HEK293 (cell line): ENCODE measurements around the gene MBOAT2.

Experiments used
- CTCF ChIA-PET: fragments of 350-600 bp; formaldehyde crosslinking; extraction: SDS; loops from one replicate; lab custom pipeline; 2021; ENCODE audit warnings: antibody characterized with exemption; lab: Yijun Ruan, JAX
- POLR2A ChIA-PET: fragments of 300-600 bp; formaldehyde crosslinking; extraction: SDS; loops from one replicate; lab custom pipeline; 2020; ENCODE audit warnings: antibody characterized with exemption, inconsistent platforms; lab: Yijun Ruan, JAX
- H3K27ac ChIP-seq: fragments of 200-500 bp; sonication (Bioruptor generic); 2 replicates; pipeline ENCODE4 v1.5.1; 2014; ENCODE audit warnings: low read depth, low read length, control low read depth, inconsistent platforms; ENCODE audit errors: extremely low read depth
- H3K36me3 ChIP-seq, 2 experiments: fragments of 200-500 bp in 1 of 2; sonication (Bioruptor generic) in 1 of 2; 1 replicate in 1 of 2; 2 replicates in 1 of 2; pipeline ENCODE4 v1.5.1; 2014 to 2017; ENCODE audit warnings: inconsistent platforms in 2 of 2, low read length in 2 of 2; ENCODE audit not compliant: control insufficient read depth in 2 of 2, insufficient read depth in 1 of 2
- H3K4me1 ChIP-seq: fragments of 200-500 bp; sonication (Bioruptor generic); 2 replicates; pipeline ENCODE4 v1.5.1; 2014; ENCODE audit warnings: mild to moderate bottlenecking, low read length, inconsistent platforms; ENCODE audit not compliant: control insufficient read depth, insufficient read depth
- H3K4me3 ChIP-seq: 2 replicates; pipeline ENCODE4 v1.5.1; 2011; ENCODE audit warnings: low read depth, mild to moderate bottlenecking, control low read depth, low read length, moderate library complexity
- H3K9me3 ChIP-seq: fragments of 200-500 bp; sonication (Bioruptor generic); 2 replicates; pipeline ENCODE4 v1.5.1; 2014; ENCODE audit warnings: low read depth, low read length, inconsistent platforms; ENCODE audit not compliant: control insufficient read depth, insufficient read depth
- EGR2 ChIP-seq: fragments of 450-650 bp; formaldehyde crosslinking; IDR thresholded peaks from 2 replicates; pipeline ENCODE4 v1.5.1; 2016; ENCODE audit warnings: low read depth, missing biosample characterization, missing genetic modification characterization
- IKZF3 ChIP-seq: fragments of 450-650 bp; IDR thresholded peaks from 2 replicates; pipeline ENCODE4 v1.5.0; 2018; ENCODE audit warnings: missing biosample characterization, mild to moderate bottlenecking, missing genetic modification characterization, moderate library complexity
- KLF9 ChIP-seq: fragments of 450-650 bp; formaldehyde crosslinking; IDR thresholded peaks from 2 replicates; pipeline ENCODE4 v1.5.1; 2016; ENCODE audit warnings: missing biosample characterization, missing genetic modification characterization, low read depth
- RBAK ChIP-seq: fragments of 450-650 bp; formaldehyde crosslinking; IDR thresholded peaks from 2 replicates; pipeline ENCODE4 v1.5.1; 2016; ENCODE audit warnings: missing biosample characterization, missing genetic modification characterization
- SP2 ChIP-seq: fragments of 450-650 bp; formaldehyde crosslinking; IDR thresholded peaks from 2 replicates; pipeline ENCODE4 v1.5.1; 2016; ENCODE audit warnings: missing biosample characterization, missing genetic modification characterization
- YY2 ChIP-seq: fragments of 450-650 bp; formaldehyde crosslinking; IDR thresholded peaks from 2 replicates; pipeline ENCODE4 v1.5.1; 2016; ENCODE audit warnings: missing biosample characterization, missing genetic modification characterization
- ZEB2 ChIP-seq: fragments of 450-650 bp; formaldehyde crosslinking; IDR thresholded peaks from 2 replicates; pipeline ENCODE4 v1.5.1; 2016; ENCODE audit warnings: missing biosample characterization, missing genetic modification characterization
- ZIC2 ChIP-seq: fragments of 450-650 bp; formaldehyde crosslinking; IDR thresholded peaks from 2 replicates; pipeline ENCODE4 v1.5.1; 2016; ENCODE audit warnings: missing biosample characterization, missing genetic modification characterization
- ZNF114 ChIP-seq: fragments of 450-650 bp; formaldehyde crosslinking; IDR thresholded peaks from 2 replicates; pipeline ENCODE4 v1.5.0; 2017; ENCODE audit warnings: missing biosample characterization, missing genetic modification characterization
- ZNF140 ChIP-seq: fragments of 450-650 bp; formaldehyde crosslinking; IDR thresholded peaks from 2 replicates; pipeline ENCODE4 v1.5.1; 2016; ENCODE audit warnings: missing biosample characterization, missing genetic modification characterization
- ZNF2 ChIP-seq: fragments of 450-650 bp; formaldehyde crosslinking; IDR thresholded peaks from 2 replicates; pipeline ENCODE4 v1.5.1; 2016; ENCODE audit warnings: missing biosample characterization, missing genetic modification characterization
- ZNF26 ChIP-seq: fragments of 450-650 bp; formaldehyde crosslinking; IDR thresholded peaks from 2 replicates; pipeline ENCODE4 v1.5.1; 2016; ENCODE audit warnings: missing biosample characterization, missing genetic modification characterization
- ZNF266 ChIP-seq: fragments of 450-650 bp; formaldehyde crosslinking; IDR thresholded peaks from 2 replicates; pipeline ENCODE4 v1.5.1; 2016; ENCODE audit warnings: missing biosample characterization, missing genetic modification characterization, low read depth
- ZNF398 ChIP-seq: fragments of 450-650 bp; formaldehyde crosslinking; IDR thresholded peaks from 2 replicates; pipeline ENCODE4 v1.5.1; 2017; ENCODE audit warnings: missing biosample characterization, missing genetic modification characterization
- ZNF423 ChIP-seq: fragments of 450-650 bp; formaldehyde crosslinking; IDR thresholded peaks from 2 replicates; pipeline ENCODE4 v1.5.1; 2016; ENCODE audit warnings: missing biosample characterization, missing genetic modification characterization
- ZNF501 ChIP-seq: fragments of 450-650 bp; formaldehyde crosslinking; IDR thresholded peaks from 2 replicates; pipeline ENCODE4 v1.5.1; 2016; ENCODE audit warnings: missing biosample characterization, missing genetic modification characterization
- ZNF513 ChIP-seq: fragments of 450-650 bp; IDR thresholded peaks from 2 replicates; pipeline ENCODE4 v1.5.1; 2018; ENCODE audit warnings: missing biosample characterization, missing genetic modification characterization
- ZNF548 ChIP-seq: fragments of 450-650 bp; formaldehyde crosslinking; IDR thresholded peaks from 2 replicates; pipeline ENCODE4 v1.5.1; 2016; ENCODE audit warnings: missing biosample characterization, missing genetic modification characterization
- ZNF830 ChIP-seq: fragments of 450-650 bp; IDR thresholded peaks from 2 replicates; pipeline ENCODE4 v1.5.0; 2018; ENCODE audit warnings: missing biosample characterization, missing genetic modification characterization, low read depth, mild to moderate bottlenecking, moderate library complexity

Gene MBOAT2

GRCh38 chr2:8884812-8885211 lies 118.7 kb downstream of the MBOAT2 start:
- H3K4me3 ChIP-seq = no peak overlapping the region
- TF ChIP-seq ZNF114 (tag by site-specific recombination) = no peak
- 0 out of 2 replicates have a peak, but pooled peaks cover 3% of the 10 kb centered on the region for H3K4me1 ChIP-seq
- no peaks in the 10 kb centered on the region for H3K9me3 ChIP-seq
- ChIA-PET CTCF (interaction anchor here (0.6 to 0.9 kb wide), 2 partner anchors 11 to 496 kb away, joined by 3 read pairs; no protein-coding TSS in a partner anchor), POLR2A (no interaction called here)
- no peak overlapping the region for H3K27ac ChIP-seq
- peaks cover 0 to 18% of the 10 kb centered on the region in 2 experiments; a peak in 2 of 3 replicates for H3K36me3 ChIP-seq

GRCh38 chr2:8882094-8882493 lies 121.4 kb downstream of the MBOAT2 start:
- POLR2A ChIA-PET = no interaction called here
- no peaks in the 10 kb centered on the region for H3K9me3 ChIP-seq
- no peak for TF ChIP-seq EGR2
- TF ChIP-seq ZNF26 (tag by site-specific recombination) = no peak
- TF ChIP-seq ZNF266 (tag by site-specific recombination) = no peak
- no peak for TF ChIP-seq KLF9 (tag by site-specific recombination)
- TF ChIP-seq ZNF501 (tag by site-specific recombination) = no peak
- TF ChIP-seq ZNF423 = no peak
- no peak for TF ChIP-seq ZNF398 (tag by site-specific recombination)
- H3K4me1 ChIP-seq = 0 out of 2 replicates have a peak, but pooled peaks cover 2% of the 10 kb centered on the region
- peaks cover 0 to 33% of the 10 kb centered on the region in 2 experiments; a peak in 2 of 3 replicates for H3K36me3 ChIP-seq
- no peak overlapping the region for H3K27ac ChIP-seq
- no peak overlapping the region for H3K4me3 ChIP-seq
- CTCF ChIA-PET = interaction anchor here (0.6 to 0.8 kb wide), 3 partner anchors 11 to 38 kb away, joined by 3 to 5 read pairs (median 3); no protein-coding TSS in a partner anchor

- H3K9me3 ChIP-seq = no peaks in the 10 kb centered on the region
- no peak overlapping the region for H3K4me3 ChIP-seq
- POLR2A ChIA-PET = no interaction called here
- no peak for TF ChIP-seq RBAK (tag by site-specific recombination)
- TF ChIP-seq ZIC2 (tag by site-specific recombination) = peak; percentile 50
- CTCF ChIA-PET = no interaction called here
- H3K27ac ChIP-seq = no peak overlapping the region
- peaks cover 0 to 39% of the 10 kb centered on the region in 2 experiments; a peak in 2 of 3 replicates for H3K36me3 ChIP-seq
- H3K4me1 ChIP-seq = no peaks in the 10 kb centered on the region
Observed at GRCh38 chr2:8877894-8878293, 125.6 kb downstream of the MBOAT2 start.

GRCh38 chr2:8877332-8877731 lies 126.2 kb downstream of the MBOAT2 start:
- H3K9me3 ChIP-seq = no peaks in the 10 kb centered on the region
- TF ChIP-seq ZEB2 (tag by site-specific recombination) (no peak), ZNF830 (tag by site-specific recombination) (no peak), IKZF3 (tag by site-specific recombination) (no peak), YY2 (tag by site-specific recombination) (no peak), SP2 (tag by site-specific recombination) (no peak), EGR2 (no peak), ZNF423 (no peak), ZNF140 (tag by site-specific recombination) (no peak), ZNF548 (no peak), ZNF2 (tag by site-specific recombination) (no peak), ZNF513 (tag by site-specific recombination) (no peak)
- TF ChIP-seq, all 188 proteins: peak for 0
- H3K27ac ChIP-seq = no peak overlapping the region
- no peaks in the 10 kb centered on the region for H3K4me1 ChIP-seq
- ChIA-PET POLR2A (no interaction called here), CTCF (no interaction called here)
- peaks cover 0 to 37% of the 10 kb centered on the region in 2 experiments; a peak in 2 of 3 replicates for H3K36me3 ChIP-seq
- no peak overlapping the region for H3K4me3 ChIP-seq
